Stimulated activated CD4-positive, alpha-beta T cell treated with anti-CD3 and anti-CD28 coated beads, TNF-alpha, amount 100 ng/mL, for 4 hours (primary cell): ENCODE measurements around the gene NOL4L.
"Not testable (repeated sequence)": the region's sequence is repeated elsewhere in the genome, so short reads cannot be mapped to it uniquely, and the experiment has no call there.

ENCODE experiments used
- DNase-seq, 3 experiments: peaks; one replicate each; pipeline ENCODE4 v3.0.0-alpha.2; 2020; ENCODE audit warnings: low read depth in 3 of 3

The NOL4L gene

DNA sequence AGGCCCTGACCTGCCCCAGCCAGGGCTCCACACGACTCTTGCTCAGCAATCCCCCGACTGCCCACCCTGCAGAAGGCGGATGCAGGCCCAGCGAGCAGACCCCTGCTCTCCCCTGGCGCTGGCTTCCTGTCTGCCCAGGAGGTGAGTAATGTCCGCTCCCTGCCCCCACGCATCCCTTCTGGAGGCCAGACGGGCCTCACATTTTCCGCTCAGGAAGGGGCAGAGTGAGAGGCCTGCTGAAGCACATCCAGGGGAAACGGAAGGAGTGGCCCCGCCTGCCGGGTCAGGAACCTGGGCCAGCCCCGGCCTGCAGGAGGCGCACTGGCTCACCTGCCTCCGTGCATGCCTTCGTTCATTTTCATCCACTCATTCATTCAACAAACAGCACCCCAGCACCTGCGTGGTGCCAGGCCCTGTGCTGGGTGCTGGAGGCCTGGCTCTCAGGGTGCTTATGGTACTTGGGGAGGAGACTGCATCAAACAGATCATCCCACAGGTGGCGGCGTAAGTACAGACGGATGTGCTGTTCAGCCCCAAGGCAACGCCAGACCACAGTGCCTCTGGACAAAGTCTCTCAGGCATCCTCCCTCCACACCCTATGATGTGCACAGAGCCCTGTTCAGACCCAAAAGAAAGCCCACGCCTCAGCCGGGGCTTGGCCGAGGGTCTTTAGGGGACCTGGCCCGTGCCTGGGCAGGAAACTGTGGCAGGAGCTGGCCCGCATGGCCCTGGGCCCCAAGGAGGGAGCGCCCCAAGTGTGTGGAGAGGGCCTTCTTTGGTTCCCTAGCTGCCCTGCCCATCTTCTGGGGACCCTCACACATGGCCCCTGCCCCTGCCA, 114.9 kb downstream of the NOL4L start:
- no peak for DNase-seq

- DNase-seq, result no peak
These were observed 116.3 kb downstream of the NOL4L start for GRCh38 chr20:32468860-32469259.

DNA sequence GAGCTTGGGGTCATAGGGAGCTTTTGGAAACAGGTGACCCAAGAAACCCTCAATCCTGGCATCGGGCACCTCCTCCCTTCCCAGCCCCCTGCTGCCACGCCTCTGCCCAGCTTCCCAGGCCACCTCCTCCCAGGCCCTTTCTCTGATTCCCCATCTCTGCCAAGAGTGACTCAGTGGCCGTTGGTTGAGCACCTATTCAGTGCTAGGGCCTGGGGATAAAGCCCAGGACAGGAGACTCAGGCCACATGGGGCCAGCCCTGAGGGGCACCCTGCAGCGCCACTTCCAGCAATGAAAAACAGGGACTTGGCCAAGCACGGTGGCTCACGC, 116.9 kb downstream of the NOL4L start:
- no peak for DNase-seq

DNA sequence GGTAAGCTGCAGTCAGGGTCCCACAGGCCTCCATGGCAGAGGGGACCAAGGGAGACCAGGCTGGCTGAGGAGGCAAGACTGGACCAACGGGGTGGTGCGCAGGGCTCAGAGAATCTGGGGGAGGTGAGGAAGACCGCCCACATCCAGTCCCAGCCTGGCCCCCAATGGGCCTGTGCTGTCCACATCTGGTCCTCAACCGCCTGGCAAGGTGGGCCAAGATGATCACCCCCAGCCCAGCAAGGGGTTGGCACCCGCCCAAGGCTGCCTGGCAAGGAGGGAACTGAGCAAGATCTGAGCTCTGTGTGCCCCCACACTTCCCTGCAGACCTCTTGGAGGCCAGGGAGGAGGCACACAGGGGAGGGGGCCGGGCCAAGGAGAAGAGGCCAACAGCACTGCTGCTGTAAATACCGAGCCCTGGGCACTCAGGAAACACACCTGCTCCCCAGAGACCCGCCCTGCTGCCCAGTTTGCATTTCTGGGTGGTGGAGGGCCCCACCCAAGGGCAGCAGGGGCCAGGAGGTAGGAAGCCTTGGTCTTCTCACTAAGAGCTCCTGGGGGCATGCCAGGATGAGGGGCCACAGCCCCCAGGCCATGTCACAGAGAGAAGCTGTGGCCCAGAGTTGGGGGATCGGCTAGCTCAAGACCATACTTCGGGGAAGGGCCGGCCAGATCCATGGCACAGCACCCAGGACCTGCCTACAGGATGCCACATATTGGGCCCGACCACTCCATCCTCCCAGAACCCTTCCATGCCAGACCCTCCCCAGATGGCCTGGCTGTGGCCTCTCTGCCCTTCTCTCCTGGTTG, 117.4 kb downstream of the NOL4L start:
- no peak for DNase-seq

GRCh38 chr20:32466739-32467505, 118.2 kb downstream of the NOL4L start:
- DNase-seq, result no peak

- DNase-seq, result not testable (repeated sequence)
These were observed 119.0 kb downstream of the NOL4L start for GRCh38 chr20:32465901-32466675.

GRCh38 chr20:32465092-32465900, 119.8 kb downstream of the NOL4L start:
- no peak for DNase-seq

- DNase-seq, result no peak
These were observed 120.6 kb downstream of the NOL4L start for GRCh38 chr20:32464401-32465091.

- no peak for DNase-seq
These were observed 121.3 kb downstream of the NOL4L start for GRCh38 chr20:32463642-32464400.

DNA sequence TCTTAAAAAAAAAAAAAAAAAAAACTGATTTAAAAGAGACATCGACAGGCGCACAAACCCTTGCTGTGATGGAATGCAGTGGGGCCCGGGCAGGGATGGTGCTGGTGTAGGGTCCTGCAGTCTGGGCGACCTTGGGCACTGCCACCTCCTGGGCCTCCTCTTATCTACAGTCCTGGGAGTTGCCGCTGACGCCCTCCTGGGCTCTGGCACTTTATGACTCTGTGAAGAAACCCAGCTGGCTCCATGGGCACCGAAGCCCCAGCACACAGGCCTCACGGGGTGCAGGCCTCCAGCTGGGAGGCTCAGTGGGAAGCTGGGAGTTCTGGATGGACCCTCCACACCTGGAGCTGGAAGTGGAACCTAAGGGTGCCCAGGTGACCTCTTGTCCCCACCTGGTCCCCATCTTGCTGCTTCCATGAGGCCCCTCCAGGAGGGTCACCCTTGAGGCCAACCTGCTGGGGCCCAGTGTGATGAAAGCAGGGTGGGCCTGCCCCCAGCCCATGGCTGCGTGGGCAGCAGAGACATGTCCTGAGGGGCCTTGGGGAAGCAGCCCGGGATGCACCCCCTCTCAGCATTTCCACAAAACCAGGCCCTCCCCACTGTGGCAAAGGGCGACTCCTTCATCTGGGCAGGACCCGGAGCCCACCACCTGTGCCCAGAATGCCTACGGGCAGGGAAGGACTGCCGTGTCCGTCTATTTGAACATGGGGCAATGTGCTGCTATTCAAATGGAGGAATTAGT, 122.1 kb downstream of the NOL4L start:
- DNase-seq, result no peak

DNA sequence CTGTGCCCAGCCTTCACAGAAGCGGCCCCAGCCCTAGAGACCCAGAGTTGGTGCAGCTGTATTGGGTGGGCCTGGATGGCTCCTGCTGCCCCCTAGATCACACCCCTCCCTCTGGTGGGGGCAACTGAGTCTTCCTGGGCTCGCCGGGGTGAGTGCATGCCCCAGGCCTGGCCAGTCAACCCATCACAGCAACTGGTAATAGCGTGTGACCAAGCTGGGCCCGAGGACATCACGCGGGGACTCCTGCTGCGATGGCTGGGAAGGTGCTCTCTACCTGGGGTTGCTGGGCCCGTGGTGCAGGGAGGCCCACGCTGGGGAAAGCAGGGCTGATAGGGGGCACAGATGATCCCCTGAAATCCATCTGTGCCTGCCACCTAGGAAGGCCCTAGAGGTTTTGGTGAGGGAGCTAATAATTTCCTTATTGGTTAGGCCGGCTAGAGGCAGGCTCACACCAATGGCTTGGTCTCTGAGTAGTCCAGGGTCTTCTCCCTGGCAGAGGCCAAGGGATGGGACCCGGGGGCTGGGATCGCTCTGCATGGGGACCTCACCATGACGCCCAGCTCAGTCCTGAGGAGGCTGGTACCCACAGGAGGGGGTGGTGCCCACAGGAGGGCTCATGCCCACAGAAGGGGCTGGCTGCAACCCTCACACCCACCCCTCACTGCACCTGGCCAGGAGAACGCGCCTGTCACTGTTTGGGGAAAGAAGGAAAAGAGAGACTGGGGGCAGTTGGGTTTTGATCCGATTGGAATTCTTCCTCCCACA, 123.1 kb downstream of the NOL4L start:
- DNase-seq, result no peak

GRCh38 chr20:32460683-32461320, 124.3 kb downstream of the NOL4L start:
- DNase-seq, result no peak

GRCh38 chr20:32460231-32460630, 124.9 kb downstream of the NOL4L start:
- no peak for DNase-seq

DNA sequence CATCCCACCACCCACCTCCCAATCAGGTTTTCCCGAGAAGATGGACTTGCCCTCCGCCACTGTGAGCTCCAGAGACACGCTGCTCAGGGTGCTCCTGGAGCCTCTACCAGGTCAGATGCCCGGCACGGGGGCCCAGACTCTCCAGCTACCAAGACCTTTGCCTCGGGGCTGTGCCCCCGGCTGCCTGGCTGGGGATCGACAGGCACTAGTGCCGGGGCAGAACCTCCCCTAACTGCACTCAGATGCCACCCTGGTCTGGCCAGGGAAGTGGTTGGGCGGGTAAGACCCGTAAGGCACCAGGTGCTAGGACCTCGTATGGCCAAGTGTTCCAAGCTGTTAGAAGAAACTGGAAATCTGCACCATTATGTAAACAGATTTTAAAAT, 126.3 kb downstream of the NOL4L start:
- DNase-seq, result no peak

DNA sequence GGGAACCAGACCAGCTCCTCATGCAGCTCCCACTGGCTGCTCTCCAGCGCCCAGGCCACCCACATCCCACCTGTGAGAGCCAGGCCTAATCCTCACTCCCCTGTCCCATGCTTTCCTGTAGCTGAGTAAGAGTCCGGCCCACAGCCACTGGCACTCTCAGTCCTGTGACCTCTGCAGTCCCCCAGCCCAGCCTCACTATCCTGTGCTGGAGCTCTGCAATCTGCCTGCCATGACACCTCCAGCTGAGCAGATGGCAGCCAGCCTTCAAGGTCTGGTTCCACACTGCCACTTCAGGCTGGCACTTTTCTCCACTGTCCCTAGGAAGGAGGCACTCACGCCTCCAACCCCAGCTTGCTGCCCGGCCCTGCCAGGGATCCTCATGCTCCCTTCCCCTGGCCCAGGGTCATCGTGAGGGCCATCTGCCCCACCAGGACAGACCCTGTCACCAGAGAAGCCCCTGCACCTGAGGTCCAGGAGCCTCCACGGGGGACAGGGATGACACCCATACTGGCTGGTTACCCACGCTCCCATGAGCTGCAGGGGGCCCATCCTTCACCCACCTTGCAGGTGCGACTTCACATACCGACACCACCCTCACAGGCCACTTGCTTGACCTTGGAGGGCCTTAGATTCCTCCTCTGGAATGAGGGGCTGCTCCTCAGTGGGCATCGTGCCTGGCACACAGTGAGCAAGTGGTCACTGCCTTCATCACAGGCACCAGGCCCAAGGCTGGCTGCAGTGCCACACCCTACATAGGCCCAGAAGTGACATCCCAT, 126.9 kb downstream of the NOL4L start:
- no peak for DNase-seq

- no peak for DNase-seq
These were observed 127.6 kb downstream of the NOL4L start for GRCh38 chr20:32457479-32457986.
